Smooth muscle cell of the brain vasculature (primary cell): ENCODE results near the gene IL31RA.
"Not testable (repeated sequence)": the region's sequence is repeated elsewhere in the genome, so short reads cannot be mapped to it uniquely, and the experiment has no call there.

Experiments
- DNase-seq: peaks from one replicate; pipeline ENCODE4 v3.0.0-alpha.2; 2012; ENCODE audit warnings: low read depth, low spot score

The IL31RA gene

DNA sequence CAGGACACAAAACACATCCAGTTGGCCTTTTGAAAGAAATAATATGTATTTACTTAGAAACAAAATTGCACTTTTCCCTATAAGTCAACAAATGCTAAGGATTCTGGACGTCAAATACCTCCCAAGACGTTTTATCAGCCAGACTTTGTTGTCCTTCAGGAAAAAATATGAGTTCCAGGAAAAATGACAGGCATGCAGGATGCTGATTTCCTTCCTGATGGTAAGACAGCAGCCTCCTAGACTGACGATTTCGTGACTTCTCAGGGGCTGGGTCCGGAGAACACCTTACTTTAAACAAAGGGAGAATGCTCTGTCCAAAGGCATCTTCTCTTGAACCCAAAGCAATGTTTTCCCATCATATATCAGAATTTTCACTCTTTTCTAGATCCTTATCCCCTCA is 74.6 kb downstream of the IL31RA start:
- no peak for DNase-seq

DNA sequence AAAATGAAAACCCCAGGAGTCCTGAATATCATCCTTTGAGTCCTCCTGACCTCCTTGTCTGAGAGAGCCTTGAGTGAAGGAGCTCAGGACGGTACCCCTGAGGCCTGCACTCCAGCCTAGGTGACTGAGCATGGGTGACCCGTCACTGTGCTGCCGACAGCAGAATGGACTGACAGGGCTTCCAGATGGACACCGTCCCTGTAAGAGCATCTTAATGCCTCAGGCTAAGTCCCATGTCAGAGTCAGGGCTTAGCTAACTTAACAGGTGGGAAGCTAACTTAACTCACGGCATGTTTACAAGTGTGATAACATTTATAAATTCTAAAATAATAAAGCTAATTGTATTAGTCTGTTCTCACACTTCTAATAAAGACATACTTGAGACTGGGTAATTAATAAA is 75.3 kb downstream of the IL31RA start:
- no peak for DNase-seq

DNA sequence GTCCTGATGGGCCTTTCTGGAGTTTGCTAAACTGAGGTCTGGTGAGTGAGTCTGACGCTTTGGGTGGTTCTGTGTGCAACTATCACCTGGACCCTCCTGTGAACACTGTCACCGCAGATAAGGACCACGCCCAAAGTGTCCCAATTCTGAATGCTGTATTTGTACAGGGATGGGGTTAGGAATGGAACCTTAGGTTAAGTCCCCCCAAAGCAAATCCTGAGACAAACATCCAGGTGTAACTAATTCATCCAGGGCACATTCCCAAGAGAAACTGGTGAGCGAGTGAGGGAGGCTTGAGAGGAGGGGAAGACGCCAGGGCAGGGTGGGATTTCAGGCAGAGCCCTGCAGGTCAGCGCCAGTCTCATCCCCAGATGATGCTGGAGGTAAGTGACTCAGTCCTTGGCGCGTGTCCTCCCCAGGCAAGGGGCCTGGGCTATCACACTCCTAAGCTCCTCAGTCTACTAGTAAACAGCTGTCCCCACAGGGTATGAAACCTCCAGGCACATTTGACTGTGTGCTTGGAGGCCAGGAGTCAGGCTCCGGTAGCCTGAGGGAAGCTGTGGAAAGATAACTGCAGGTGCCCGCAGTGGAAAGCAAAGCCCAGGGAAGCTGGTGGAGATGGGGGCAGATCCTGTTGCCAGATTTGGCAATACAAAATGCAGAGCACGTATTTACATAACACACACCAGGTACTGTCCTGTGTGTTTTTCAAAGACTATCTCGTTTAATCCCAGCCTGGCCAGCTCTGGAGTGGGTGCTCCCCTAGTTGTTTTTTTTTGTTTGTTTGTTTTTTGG is 76.9 kb downstream of the IL31RA start:
- no peak for DNase-seq

DNA sequence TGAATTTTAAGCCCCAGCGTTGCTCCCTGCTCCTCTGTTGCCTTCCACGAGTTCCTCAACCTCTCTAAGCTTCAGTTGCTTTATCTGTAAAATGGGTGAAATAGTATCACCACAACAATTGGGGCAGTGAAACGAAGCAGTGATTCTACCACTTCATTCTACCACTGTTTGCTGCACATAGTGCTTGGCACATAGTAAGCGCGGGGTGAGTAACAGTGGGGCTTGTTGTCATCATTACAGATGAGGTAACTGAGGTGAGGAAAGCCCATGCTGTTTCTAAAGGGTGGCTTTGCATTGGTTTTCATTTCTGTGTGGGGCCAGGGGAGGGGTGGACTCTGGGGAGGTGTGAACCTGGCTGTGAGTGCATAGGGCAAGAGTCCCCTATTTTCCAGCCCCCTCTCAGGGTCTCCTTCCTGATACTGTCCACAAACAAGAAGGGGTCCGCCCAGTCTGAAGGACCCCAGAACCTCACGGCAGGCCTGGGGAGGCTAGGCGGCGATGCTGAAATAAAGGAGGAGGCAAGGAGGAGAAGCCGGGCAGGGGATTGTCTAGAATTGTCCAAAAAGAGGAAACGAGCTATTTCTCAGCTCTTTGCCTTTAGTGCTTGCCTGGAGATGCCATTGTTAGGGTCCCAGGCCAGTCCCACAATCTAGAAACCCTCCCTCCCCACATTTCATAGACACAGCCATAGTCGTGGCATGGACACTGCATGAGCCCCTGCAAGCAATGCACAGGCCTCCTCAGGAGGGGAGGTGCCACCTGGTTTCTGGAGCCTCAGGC is 78.1 kb downstream of the IL31RA start:
- DNase-seq, result no peak

DNA sequence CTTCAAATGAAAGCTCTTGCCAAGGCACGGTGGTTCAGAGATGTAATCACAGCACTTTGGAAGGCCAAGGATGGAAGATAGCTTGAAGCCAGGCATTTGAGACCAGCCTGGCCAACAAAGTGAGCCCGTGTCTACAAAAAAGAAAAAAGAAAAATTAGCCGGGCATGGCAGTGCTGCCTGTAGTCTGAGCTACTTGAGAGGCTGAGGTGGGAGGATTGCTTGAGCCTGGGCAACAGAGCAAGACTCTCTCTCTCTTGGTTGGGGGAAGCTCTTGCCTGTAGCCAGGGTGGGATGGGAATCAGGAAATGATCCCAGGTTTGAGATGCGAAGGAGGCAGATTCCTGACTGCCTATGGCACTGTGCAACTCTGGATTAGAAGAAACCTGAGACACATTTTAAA is 81.5 kb downstream of the IL31RA start:
- no peak for DNase-seq

DNA sequence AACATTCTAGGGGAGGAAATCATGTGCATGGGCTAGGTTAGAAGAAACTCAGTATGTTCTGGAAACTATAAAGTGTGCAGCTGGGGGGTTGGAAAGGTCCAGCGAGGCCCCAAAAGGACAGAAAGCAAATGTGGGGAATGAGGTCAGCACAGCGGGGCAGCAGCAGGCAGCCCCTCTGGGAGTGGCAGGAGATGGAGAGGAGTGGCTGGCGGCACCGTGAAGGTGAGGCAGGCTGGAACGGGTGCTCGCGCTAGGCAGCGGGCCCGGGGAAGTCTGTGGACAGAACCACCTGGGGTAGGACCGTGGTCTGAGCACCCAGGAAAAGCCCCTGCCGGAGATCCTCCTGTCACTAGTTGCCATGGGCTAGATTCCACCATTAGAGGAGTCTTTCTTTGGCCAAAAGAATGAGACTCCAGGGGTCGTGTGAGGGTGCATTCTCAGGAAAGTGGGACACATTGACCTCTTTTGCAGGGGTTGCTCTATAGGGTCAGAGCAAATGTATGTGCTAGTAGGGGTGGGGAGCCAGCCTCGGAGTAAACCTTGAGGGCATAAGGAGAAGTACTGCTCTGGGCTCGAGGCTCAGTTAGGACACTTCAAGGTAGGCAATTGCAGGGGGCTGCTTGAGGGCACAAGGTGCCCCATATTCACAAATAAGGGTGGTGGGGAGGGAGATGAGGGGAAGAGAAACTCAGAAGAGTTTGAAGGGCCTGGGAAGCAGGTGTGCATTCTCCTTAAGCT is 82.4 kb downstream of the IL31RA start:
- DNase-seq, result no peak

DNA sequence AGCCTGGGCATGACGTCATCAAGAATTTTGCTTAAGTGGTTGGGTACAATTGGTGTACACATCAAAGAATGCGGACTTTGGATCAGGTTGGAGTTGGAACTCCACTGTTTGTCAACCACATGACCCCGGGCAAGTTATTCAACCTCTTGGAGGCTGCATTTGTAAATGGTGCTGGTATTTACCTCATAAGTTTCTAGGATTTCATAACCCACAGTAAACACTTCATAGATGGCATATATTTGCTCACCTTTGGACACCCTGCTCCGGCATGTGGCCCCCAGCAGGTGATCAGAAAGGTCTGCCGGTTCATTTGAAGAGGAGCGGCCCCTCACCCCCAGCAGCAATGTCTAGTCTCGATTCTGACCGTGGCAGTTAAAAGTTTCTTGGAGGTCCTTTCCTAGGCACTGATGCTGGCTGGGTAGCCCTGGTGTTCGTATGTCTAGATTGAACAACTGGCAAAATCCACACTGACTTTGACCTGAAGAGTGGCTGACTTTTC is 83.0 kb downstream of the IL31RA start:
- no peak for DNase-seq

DNA sequence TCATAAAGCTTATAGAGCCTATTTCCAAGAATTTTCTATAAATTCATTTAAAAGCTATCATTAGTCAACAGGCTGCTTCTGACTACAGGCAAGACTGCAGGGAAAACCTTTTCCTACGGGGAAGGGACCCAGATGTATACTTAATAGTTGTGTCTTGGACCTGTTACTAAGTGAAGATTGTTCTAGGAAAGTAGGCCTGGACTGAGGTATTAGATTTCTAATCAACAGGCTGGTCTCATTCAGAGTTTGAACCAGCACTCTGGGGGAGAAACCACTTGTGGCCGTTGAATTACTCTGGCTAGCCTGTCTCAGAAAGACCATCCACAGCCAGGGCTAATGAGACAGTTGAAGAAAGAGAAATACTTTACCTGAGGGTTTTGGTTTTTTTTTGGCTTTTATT is 83.6 kb downstream of the IL31RA start:
- DNase-seq, result no peak

DNA sequence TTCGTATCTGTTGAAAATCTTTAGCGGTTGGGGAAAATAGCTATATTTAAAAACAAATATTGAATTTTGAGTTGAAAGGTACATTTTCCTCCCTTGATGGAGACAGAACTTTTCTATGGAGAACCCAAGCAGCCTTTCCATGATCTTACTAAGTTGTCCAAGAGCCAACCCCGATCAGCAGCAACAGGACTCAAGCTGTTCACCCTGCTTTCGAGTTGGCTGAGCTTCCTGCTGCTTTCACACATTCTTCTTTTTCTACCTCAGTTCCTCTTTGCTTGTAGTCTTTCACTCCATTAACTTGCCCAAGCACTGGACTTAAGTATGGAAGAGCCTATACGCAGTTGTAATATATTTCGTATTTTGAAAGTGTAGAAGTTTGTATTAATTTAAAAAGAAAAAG is 84.2 kb downstream of the IL31RA start:
- no peak for DNase-seq

DNA sequence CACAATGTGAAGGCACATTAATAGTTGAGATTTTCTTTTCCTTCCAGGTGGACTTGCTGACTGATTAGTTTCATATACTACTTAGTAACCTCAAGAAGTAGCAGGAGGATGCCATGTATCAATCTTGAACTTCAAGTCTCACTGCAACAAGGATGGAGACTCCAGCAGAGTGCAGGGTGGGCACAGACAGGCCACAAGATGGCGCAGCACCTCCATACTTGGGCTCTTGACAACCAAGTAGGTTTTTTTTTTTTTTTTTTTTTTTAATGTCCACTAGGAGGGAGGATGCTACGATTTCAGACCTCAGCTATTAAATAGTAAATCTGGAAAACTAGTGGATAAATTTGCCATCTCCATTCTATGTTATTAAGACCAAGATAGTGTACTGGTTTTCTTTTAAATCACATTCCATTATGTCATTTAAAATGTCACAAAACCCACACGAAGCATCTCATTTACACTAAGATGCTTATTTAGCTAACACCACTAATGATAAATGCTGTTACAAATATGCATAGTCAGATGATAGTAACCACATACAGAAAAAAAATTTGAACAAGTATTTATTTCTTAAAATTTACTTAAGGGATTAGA is 85.0 kb downstream of the IL31RA start:
- peak; percentile 70 for DNase-seq

DNA sequence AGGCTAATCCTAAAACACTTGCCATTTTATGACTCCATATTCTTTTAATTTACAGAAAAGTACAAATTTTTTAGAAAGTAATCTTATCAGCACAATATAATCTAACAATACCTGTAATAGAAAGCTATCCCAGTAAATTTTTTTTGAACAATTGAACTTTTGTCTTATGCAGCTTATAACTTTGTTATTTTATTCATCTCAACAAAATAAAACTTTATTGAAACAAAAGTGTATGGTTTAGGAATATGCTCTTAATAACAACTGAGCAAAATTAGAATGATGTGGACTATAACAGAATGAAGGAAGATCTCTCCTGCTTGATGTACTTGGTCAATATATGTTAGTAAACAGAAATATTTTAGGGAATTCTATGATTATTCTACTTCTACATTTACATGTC is 86.4 kb downstream of the IL31RA start:
- not testable (repeated sequence) for DNase-seq

DNA sequence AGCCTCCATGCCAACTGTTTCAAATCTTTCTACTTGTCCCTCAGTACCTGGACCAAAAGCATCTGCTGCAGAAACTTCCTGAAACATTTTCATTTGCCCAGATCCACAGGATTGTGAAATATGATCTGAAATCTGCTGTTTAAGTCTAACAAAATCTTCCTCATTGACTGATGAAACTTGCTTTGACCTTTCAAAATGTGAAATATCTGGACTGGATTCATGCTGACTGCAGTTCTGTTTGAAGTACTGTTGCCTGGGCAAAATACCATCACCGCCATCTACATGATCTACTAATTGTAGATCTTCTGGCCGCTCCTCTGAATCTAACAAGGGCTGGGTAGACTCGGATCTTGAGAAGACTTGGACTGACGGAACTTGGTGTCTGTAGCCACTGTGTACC is 90.0 kb downstream of the IL31RA start:
- DNase-seq, result not testable (repeated sequence)

DNA sequence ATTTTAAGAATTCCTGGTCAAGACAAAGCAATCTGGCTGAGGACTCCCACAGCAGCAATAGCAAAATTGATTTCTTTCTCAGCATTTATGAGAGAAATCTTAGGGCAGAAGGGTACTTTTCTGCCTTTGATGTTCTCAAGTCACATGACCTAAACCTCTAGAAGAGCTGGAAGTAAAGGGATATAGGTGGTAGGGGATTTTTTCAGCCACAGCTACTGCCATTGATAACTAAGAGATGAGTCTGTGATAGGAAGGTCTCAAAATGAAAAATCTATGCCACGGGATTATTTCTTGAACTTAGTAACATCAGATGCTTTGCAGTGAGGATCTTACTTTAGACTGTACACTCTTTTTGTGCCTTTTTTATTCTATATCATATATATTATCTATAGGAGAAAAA is 108.1 kb downstream of the IL31RA start:
- no peak for DNase-seq

DNA sequence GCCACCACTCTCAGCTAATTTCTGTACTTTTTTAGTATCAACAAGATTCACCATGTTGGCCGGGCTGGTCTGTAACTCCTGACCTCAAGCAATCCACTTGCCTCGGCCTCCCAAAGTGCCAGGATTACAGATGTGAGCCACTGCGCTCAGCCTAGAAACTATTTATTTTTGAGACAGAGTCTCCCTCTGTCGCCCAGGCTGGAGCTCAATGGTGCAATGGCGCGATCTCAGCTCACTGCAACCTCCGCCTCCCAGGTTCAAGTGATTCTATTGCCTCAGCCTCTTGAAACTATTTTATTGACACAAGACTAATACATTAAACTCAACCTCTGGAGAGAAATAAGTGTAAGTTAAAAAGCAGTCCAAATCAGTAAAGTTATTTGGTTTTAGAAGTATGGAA is 109.6 kb downstream of the IL31RA start:
- DNase-seq, result no peak

DNA sequence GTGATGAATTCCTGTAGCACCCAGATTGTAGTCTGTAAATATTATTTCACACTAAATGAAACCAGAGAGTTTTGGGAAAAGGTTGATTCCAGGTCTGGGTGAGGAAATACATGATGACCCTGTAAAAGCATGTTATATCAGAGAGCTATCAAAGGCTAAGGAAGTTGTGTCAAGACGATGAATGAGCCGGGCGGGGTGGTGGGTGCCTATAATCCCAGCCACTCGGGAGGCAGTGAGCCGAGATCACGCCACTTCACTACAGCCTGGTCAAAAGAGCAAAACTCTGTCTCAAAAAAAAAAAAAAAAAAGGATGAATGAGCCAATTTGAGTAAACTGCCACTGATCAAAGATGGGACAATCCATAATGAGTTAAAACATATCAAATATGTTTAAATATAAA is 114.4 kb downstream of the IL31RA start:
- DNase-seq, result no peak

DNA sequence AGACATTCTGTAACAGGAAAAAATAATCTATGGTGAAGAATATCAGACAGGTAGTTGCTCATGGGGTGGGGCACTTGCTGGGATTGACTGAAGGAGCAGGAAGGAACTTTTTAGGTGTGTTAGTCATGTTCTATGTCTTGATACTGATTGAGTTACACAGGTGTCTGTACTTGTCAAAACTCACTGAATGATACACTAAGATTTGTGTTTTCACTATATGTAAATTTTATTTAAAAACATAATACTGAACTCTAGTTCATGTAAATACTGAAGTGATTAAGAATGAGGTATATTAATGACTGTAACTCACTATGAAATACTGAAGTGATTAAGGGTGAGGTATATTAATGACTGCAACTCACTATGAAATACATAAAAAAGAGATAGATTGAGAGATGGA is 115.1 kb downstream of the IL31RA start:
- DNase-seq, result no peak

DNA sequence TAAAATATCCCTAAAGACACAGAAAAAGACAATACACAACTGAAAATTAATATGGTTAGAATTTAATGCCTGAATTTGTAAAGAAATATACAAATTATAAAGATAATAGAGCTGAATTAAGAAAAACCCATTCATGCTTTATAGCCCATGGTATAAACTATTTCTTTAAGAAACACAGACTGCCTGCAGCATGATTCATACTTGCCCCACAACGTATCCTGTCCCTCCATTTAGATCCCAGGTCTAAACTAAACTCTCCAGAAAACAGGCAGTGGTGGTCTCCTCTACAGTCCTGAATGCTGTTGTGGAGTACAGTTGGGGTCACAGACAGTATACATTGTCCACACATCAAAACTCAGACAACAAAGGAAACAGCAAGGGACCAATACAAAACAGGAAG is 118.8 kb downstream of the IL31RA start:
- DNase-seq, result no peak
